GM13976 (cell line): Measurements from ENCODE around the gene COL28A1.

ENCODE experiments used
- DNase-seq: peaks from one replicate; pipeline ENCODE4 v3.0.0; 2012; ENCODE audit warnings: low spot score
- in situ Hi-C: fragments of 300-500 bp; cut with MboI; formaldehyde crosslinking; loops from one replicate; pipeline ENCODE4 v1.12.0; 2022; ENCODE audit warnings: low sequenced_read_pairs, mixed read lengths, inconsistent platforms; ENCODE audit not compliant: unreplicated experiment
- TF ChIP-seq, protein P1 (sequence below): IDR thresholded peaks from 2 replicates; pipeline ENCODE4 v1.5.1; 2012; ENCODE audit warnings: borderline replicate concordance, mild to moderate bottlenecking; ENCODE audit not compliant: insufficient read depth; ENCODE audit errors: extremely low read depth, missing control alignments, control extremely low read depth

Gene COL28A1

DNA sequence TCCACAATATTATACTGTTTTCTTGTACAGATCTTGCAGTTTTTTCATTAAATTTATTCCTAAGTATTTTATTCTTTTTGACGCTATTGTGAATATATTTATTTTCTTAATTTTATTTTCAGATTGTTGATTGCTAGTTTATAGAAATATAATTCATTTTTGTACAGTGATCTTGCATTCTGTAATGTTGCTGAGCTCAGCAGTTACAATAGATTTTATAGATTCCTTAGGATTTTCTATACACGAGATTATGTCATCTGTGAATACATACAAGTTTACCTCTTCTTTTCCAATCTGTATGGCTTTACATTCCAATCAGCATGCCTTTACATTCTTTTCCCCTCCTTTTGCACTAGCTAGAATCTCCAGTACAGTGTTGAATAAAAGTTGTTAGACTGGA, 223.3 kb downstream of the COL28A1 start:
- TF ChIP-seq, protein P1, sequence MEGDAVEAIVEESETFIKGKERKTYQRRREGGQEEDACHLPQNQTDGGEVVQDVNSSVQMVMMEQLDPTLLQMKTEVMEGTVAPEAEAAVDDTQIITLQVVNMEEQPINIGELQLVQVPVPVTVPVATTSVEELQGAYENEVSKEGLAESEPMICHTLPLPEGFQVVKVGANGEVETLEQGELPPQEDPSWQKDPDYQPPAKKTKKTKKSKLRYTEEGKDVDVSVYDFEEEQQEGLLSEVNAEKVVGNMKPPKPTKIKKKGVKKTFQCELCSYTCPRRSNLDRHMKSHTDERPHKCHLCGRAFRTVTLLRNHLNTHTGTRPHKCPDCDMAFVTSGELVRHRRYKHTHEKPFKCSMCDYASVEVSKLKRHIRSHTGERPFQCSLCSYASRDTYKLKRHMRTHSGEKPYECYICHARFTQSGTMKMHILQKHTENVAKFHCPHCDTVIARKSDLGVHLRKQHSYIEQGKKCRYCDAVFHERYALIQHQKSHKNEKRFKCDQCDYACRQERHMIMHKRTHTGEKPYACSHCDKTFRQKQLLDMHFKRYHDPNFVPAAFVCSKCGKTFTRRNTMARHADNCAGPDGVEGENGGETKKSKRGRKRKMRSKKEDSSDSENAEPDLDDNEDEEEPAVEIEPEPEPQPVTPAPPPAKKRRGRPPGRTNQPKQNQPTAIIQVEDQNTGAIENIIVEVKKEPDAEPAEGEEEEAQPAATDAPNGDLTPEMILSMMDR = no peak
- in situ Hi-C loops = no loop called here

DNA sequence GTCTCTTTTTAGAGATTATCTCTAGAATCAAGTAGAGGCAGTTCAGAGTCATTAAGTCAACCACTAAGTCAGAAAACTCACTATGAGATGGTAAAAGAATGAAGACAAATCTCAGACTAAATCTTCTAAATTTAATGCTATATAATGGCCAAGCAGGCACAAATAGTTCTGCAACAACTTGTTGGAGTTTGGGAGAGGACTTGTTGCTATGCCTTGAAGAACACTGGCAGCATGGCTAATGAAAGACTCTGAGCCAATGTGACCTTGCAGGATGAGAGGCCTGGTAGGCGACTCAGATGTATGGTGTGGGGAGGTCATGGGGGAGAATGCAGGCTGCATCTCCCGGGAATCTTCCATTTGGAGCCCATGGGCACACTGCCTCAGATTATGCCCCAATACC, 224.7 kb downstream of the COL28A1 start:
- DNase-seq = no peak
- TF ChIP-seq, protein P1 = no peak
- in situ Hi-C loops = no loop called here

More for the DNA sequence above, 223.3 kb downstream of the COL28A1 start:
- DNase-seq = no peak

DNA sequence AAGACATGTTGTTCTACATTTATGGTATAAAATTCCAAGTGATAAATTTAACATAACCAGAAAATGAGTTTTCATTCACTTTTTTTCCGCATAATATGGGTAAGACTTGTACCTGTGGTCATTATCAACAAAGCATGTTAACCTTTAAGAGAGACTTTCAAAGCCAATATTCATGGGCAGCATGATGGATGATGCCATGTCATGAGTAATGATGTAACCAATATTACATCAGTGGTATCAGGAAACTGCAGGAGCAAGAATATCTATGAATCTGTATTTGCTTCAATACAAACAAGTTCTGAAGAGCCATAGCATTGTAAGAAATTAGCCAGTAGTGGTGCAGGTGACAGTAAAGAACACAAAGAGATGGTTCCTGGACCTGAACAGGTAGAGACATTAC, 226.5 kb downstream of the COL28A1 start:
- TF ChIP-seq, protein P1 = no peak
- in situ Hi-C loops = no loop called here
- no peak for DNase-seq
